ENCODE results near the gene FILIP1. TPM values are rescaled to one million over a fixed set of nuclear protein-coding genes. Genes with fewer than 3 reads are reported as not detected.

FILIP1 gene, protein sequence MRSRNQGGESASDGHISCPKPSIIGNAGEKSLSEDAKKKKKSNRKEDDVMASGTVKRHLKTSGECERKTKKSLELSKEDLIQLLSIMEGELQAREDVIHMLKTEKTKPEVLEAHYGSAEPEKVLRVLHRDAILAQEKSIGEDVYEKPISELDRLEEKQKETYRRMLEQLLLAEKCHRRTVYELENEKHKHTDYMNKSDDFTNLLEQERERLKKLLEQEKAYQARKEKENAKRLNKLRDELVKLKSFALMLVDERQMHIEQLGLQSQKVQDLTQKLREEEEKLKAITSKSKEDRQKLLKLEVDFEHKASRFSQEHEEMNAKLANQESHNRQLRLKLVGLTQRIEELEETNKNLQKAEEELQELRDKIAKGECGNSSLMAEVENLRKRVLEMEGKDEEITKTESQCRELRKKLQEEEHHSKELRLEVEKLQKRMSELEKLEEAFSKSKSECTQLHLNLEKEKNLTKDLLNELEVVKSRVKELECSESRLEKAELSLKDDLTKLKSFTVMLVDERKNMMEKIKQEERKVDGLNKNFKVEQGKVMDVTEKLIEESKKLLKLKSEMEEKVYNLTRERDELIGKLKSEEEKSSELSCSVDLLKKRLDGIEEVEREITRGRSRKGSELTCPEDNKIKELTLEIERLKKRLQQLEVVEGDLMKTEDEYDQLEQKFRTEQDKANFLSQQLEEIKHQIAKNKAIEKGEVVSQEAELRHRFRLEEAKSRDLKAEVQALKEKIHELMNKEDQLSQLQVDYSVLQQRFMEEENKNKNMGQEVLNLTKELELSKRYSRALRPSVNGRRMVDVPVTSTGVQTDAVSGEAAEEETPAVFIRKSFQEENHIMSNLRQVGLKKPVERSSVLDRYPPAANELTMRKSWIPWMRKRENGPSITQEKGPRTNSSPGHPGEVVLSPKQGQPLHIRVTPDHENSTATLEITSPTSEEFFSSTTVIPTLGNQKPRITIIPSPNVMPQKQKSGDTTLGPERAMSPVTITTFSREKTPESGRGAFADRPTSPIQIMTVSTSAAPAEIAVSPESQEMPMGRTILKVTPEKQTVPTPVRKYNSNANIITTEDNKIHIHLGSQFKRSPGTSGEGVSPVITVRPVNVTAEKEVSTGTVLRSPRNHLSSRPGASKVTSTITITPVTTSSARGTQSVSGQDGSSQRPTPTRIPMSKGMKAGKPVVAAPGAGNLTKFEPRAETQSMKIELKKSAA (N-terminal part only)
- 7.5 TPM for polyA plus RNA-seq
- long read RNA-seq, donor 1, result 0 reads
- long read RNA-seq, donor 2, result 0 reads
- long read RNA-seq, donor 3, result 0 reads
- long read RNA-seq, donor 4, result 0 reads
- long read RNA-seq, donor 5, partial matches to known transcripts, result 8 of 8 reads
- long read RNA-seq, donor 5, other reads (novel, unspliced or antisense), result 0 of 8 reads
- long read RNA-seq, donor 6, result 0 reads
- long read RNA-seq, donor 7, result 0 reads
- long read RNA-seq, donor 8, result 0 reads
- long read RNA-seq, donor 9, result 0 reads
- long read RNA-seq, donor 10, result 0 reads
- long read RNA-seq, donor 11, result 0 reads

DNA sequence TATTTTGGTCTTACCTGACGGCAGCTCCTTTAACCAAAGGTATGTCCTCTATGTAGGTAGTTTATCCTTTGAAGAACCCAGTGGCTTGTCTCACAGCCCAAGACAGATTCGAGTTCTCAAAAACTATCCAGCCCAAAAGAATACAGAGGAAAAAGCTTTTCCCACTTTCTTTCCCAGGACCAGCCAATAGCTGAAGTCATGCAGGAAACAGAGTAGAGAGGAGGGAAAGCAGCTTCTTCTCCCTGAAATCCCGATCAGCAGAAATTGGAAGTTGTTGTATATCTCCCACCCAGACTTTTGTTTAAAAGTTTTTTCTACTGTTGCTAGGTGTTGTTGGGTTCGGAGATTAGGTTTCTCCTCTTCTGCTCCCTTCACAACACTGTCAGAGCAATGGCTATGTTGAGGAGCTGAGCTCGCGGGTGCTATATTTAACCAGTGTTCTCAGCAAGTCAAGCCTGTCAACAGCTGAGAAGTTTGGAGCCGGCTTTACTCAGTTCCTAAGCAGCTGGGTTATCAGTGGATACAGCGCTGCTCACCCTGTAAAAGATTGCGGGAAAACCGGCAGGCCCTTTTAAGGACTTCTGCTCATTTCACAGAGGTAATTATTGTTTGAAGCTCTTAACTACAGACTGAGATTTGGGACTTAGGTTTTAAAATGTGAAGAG is at the start of gene FILIP1:
Gene FILIP1, minus strand, starts transcription at position 401 of the 665 bp plus-strand sequence. CDS start 78,828 bp downstream, outside the sequence.
- Histone ChIP-seq H3K36me3 (ENCODE audit: control insufficient read depth, insufficient read depth, low read length) (no peaks in the 10 kb centered on the region), H3K4me3 (ENCODE audit: low read length) (peak within 1 kb of the TSS; percentile 8), H3K9me3 (ENCODE audit: control insufficient read depth, low read depth, low read length) (no peaks in the 10 kb centered on the region), H3K4me1 (ENCODE audit: control insufficient read depth, insufficient read depth, low read length) (no peaks in the 10 kb centered on the region), H3K27ac (ENCODE audit: low read length) (peak within 1 kb of the TSS; percentile 29), H3K27me3 (ENCODE audit: control insufficient read depth, insufficient read depth, low read length) (peaks cover 11% of the 10 kb centered on the region)
- WGBS (ENCODE audit: insufficient coverage, low lambda C conversion rate), result 38% methylated on average over 1 of the region's 10 CpGs
- DNase-seq, result peak; percentile 29 to 42

DNA sequence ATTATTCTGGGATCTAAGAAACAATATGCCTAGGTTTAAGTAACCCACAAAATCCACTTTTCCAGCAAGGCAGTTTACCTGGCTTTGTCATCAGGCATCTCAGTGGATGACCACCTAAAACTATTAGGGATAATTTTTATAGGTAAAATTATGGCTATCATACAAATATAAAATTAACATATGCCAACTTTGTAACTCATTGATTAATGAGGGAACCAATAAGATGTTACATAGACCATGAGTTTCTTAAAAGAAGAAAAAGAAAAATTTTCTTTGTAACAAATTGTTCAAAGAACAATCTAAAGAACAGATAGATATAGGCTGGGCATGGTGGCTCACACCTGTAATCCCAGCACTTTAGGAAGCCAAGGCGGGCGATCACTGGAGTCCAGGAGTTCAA is 49.7 kb upstream of the FILIP1 start:
- no peaks in the 10 kb centered on the region for H3K27me3 ChIP-seq (ENCODE audit: control insufficient read depth, insufficient read depth, low read length)
- H3K27ac ChIP-seq (ENCODE audit: low read length), result no peak overlapping the region
- H3K9me3 ChIP-seq (ENCODE audit: control insufficient read depth, low read depth, low read length), result peaks cover 4% of the 10 kb centered on the region
- no peaks in the 10 kb centered on the region for H3K4me1 ChIP-seq (ENCODE audit: control insufficient read depth, insufficient read depth, low read length)
- no peak overlapping the region for H3K4me3 ChIP-seq (ENCODE audit: low read length)
- DNase-seq, result no peak
- H3K36me3 ChIP-seq (ENCODE audit: control insufficient read depth, insufficient read depth, low read length), result no peaks in the 10 kb centered on the region
- WGBS (ENCODE audit: insufficient coverage, low lambda C conversion rate), result no CpG with 5 or more reads among the region's 2 CpGs

DNA sequence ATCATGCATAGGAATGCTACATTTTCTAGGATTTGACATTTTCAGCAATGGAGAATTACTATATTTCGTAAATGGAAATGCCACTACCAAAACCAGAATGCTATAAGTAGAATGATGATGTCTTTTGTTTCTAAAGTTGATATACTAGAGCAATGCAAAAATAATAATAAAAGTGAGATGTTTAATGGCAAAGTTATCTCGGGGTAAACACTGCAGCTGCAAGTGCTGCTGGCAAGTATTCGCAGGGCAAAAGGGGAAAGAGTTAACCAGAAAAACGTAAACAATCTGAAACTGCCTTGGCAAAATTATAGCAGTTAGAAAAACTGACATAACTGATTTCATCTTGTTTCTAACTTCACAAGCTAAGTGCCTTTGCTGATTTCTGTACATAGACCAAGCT is 45.5 kb upstream of the FILIP1 start:
- no peaks in the 10 kb centered on the region for H3K4me1 ChIP-seq (ENCODE audit: control insufficient read depth, insufficient read depth, low read length)
- H3K27ac ChIP-seq (ENCODE audit: low read length), result no peak overlapping the region
- no peaks in the 10 kb centered on the region for H3K27me3 ChIP-seq (ENCODE audit: control insufficient read depth, insufficient read depth, low read length)
- H3K4me3 ChIP-seq (ENCODE audit: low read length), result no peak overlapping the region
- DNase-seq, result no peak
- H3K9me3 ChIP-seq (ENCODE audit: control insufficient read depth, low read depth, low read length), result peaks cover 4% of the 10 kb centered on the region
- 70% methylated on average over 3 of the region's 4 CpGs for WGBS (ENCODE audit: insufficient coverage, low lambda C conversion rate)
- H3K36me3 ChIP-seq (ENCODE audit: control insufficient read depth, insufficient read depth, low read length), result no peaks in the 10 kb centered on the region

DNA sequence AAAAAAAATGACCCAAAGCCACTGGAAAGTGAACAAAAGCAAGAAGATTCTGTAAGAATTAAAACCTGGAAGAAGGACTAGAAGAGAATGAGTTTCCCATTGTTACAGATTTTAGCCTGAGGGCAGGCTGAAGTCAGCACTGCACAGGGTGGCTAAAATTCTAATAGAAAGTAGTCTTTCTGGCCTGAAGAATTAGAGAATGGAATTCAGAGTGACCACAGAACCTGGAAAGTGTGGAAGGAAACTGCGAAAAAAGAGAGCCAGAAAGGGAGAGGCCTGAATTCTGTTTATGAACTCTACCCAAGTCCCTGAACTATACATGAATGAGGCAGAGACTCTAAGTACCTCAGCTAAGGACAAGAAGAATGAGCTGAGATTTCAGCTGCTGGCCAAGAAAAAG is 38.9 kb upstream of the FILIP1 start:
- Histone ChIP-seq H3K9me3 (ENCODE audit: control insufficient read depth, low read depth, low read length) (no peaks in the 10 kb centered on the region), H3K4me1 (ENCODE audit: control insufficient read depth, insufficient read depth, low read length) (no peaks in the 10 kb centered on the region), H3K27ac (ENCODE audit: low read length) (no peak overlapping the region), H3K27me3 (ENCODE audit: control insufficient read depth, insufficient read depth, low read length) (no peaks in the 10 kb centered on the region), H3K4me3 (ENCODE audit: low read length) (no peak overlapping the region), H3K36me3 (ENCODE audit: control insufficient read depth, insufficient read depth, low read length) (no peaks in the 10 kb centered on the region)
- WGBS (ENCODE audit: insufficient coverage, low lambda C conversion rate), result 78% methylated on average over 1 of the region's 1 CpG
- DNase-seq, result no peak

DNA sequence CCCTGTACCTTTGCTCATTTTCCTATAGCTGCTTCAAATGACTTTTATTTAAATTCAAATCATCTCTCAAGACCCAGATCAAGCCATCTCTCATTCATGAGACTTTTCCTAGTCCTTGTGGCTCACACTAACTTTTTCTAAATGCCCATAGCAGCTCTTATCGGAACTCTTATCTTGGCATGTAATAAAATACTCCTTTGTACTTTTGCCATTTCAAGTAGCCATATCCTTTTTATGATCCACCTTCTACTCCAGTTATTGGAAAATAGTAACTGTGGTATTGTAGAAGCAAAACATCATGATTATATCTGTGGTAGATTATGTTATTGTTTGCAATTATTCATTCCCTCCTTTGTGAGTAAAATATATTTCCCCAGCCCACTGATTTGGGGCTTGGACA is 37.6 kb upstream of the FILIP1 start:
- no peaks in the 10 kb centered on the region for H3K27me3 ChIP-seq (ENCODE audit: control insufficient read depth, insufficient read depth, low read length)
- no peak overlapping the region for H3K4me3 ChIP-seq (ENCODE audit: low read length)
- no peaks in the 10 kb centered on the region for H3K36me3 ChIP-seq (ENCODE audit: control insufficient read depth, insufficient read depth, low read length)
- H3K9me3 ChIP-seq (ENCODE audit: control insufficient read depth, low read depth, low read length), result no peaks in the 10 kb centered on the region
- no peak for DNase-seq
- H3K27ac ChIP-seq (ENCODE audit: low read length), result no peak overlapping the region
- 13% methylated on average over 1 of the region's 1 CpG for WGBS (ENCODE audit: insufficient coverage, low lambda C conversion rate)
- no peaks in the 10 kb centered on the region for H3K4me1 ChIP-seq (ENCODE audit: control insufficient read depth, insufficient read depth, low read length)

DNA sequence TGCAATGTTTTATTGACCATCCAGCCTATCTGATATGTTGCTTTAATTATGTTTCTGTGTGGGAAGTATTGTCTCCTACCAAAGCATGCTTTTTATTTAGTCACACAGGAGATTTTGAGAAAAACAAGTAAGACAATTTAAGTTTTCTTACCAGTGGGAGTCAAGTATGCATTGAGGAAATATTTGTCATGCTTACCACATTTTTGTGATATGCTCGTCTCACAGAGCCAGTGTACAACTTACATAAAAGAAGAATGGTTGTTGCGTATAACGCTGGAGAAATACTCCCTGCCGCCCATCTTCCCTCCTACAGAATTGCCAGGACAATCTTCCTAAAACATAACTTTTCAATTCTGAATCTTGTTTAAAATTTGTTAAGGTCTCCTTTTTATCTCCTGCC is 37.1 kb upstream of the FILIP1 start:
- Histone ChIP-seq H3K9me3 (ENCODE audit: control insufficient read depth, low read depth, low read length) (no peaks in the 10 kb centered on the region), H3K4me1 (ENCODE audit: control insufficient read depth, insufficient read depth, low read length) (no peaks in the 10 kb centered on the region), H3K27ac (ENCODE audit: low read length) (no peak overlapping the region), H3K27me3 (ENCODE audit: control insufficient read depth, insufficient read depth, low read length) (no peaks in the 10 kb centered on the region), H3K36me3 (ENCODE audit: control insufficient read depth, insufficient read depth, low read length) (no peaks in the 10 kb centered on the region), H3K4me3 (ENCODE audit: low read length) (no peak overlapping the region)
- 60% methylated on average over 1 of the region's 4 CpGs for WGBS (ENCODE audit: insufficient coverage, low lambda C conversion rate)
- no peak for DNase-seq

DNA sequence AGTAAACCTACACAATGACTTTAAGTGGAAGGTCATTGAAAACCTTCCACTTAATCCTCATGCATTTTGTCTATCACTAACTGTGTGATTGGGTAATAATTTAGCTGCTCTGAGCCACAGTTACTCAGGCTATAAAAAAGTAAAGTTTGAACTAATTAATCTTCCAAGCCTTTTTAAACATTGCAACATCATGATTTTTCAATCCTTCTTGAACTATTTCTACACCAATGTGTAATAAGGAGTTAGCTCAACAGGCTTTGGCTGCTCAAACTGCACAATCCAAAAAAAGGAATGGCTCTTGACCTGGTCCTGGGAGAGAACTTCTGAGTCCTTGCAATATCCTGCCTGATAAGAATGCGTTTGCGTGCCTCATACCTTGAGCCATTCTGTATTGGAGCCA is 34.8 kb upstream of the FILIP1 start:
- Histone ChIP-seq H3K4me3 (ENCODE audit: low read length) (no peak overlapping the region), H3K27me3 (ENCODE audit: control insufficient read depth, insufficient read depth, low read length) (no peaks in the 10 kb centered on the region), H3K36me3 (ENCODE audit: control insufficient read depth, insufficient read depth, low read length) (no peaks in the 10 kb centered on the region), H3K27ac (ENCODE audit: low read length) (no peak overlapping the region), H3K9me3 (ENCODE audit: control insufficient read depth, low read depth, low read length) (no peaks in the 10 kb centered on the region), H3K4me1 (ENCODE audit: control insufficient read depth, insufficient read depth, low read length) (no peaks in the 10 kb centered on the region)
- DNase-seq, result no peak
- no CpG with 5 or more reads among the region's 2 CpGs for WGBS (ENCODE audit: insufficient coverage, low lambda C conversion rate)

DNA sequence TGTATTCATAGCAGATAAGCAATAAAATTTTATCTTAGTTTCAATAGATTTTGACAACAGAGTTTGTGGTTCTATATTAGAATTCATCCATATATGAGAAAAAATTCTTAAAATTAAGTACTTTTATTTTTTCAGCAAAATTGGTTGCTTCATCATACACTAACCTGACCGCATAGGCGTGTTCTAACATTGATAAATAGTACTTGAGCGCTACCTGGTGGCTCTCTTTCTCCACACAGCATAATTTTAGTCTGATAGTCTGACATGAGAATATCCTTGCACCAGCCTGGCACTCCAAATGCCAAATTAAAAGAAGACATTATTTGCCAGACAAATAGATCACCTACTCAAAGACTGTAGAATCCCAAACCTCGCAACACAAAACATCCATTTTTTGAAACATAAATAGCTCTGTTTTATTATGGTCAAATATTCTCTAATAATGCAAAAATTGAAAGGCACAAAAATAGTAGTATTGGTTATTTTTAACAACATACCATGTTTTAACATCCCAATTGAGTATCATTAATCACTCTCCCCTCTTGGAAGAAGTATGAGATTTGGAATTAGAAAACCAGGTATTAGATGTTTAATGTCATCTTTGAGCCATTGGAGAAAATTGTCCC is 33.0 kb upstream of the FILIP1 start:
- Histone ChIP-seq H3K27me3 (ENCODE audit: control insufficient read depth, insufficient read depth, low read length) (no peaks in the 10 kb centered on the region), H3K4me3 (ENCODE audit: low read length) (no peak overlapping the region), H3K27ac (ENCODE audit: low read length) (no peak overlapping the region), H3K4me1 (ENCODE audit: control insufficient read depth, insufficient read depth, low read length) (no peaks in the 10 kb centered on the region), H3K36me3 (ENCODE audit: control insufficient read depth, insufficient read depth, low read length) (no peaks in the 10 kb centered on the region), H3K9me3 (ENCODE audit: control insufficient read depth, low read depth, low read length) (no peaks in the 10 kb centered on the region)
- 10% methylated on average over 2 of the region's 4 CpGs for WGBS (ENCODE audit: insufficient coverage, low lambda C conversion rate)
- DNase-seq, result peak; percentile 33 to 42

DNA sequence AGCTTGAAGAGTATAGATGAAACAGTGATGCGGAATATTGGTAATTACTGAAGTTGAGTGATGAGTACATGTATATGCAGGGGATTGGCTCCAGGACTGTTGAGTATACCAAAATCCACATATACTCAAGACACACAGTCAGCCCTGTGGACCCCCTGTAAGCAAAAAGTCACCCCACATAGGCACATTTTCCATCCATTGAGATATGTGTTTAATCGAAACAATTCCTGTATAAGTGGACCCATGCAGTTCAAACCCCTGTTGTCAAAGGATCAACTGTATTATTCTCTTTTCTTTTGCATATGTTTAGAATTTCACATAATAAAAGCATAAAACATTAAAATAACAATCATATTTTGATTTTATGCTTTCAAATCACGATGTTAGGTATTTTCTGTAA is 32.1 kb upstream of the FILIP1 start:
- 100% methylated on average over 2 of the region's 3 CpGs for WGBS (ENCODE audit: insufficient coverage, low lambda C conversion rate)
- no peaks in the 10 kb centered on the region for H3K4me1 ChIP-seq (ENCODE audit: control insufficient read depth, insufficient read depth, low read length)
- H3K36me3 ChIP-seq (ENCODE audit: control insufficient read depth, insufficient read depth, low read length), result no peaks in the 10 kb centered on the region
- H3K27ac ChIP-seq (ENCODE audit: low read length), result no peak overlapping the region
- no peak for DNase-seq
- H3K27me3 ChIP-seq (ENCODE audit: control insufficient read depth, insufficient read depth, low read length), result no peaks in the 10 kb centered on the region
- H3K9me3 ChIP-seq (ENCODE audit: control insufficient read depth, low read depth, low read length), result no peaks in the 10 kb centered on the region
- H3K4me3 ChIP-seq (ENCODE audit: low read length), result no peak overlapping the region

Data from large intestine (tissue), 12 donors.